HepG2 (cell line): ENCODE data around the gene IL1RAP. TPM values are rescaled to one million over a fixed set of nuclear protein-coding genes. Genes with fewer than 3 reads are reported as not detected.

Experiments
- ATAC-seq: fragments of 200-7000 bp; cut with Tn5 transposase; 3 replicates; pipeline ENCODE4 v1.9.1; 2020; ENCODE audit warnings: mild to moderate bottlenecking, moderate library complexity
- BruUV-seq: library from RNA; stranded (reverse); fragments of 400-500 nt; replicated peaks from 2 replicates; lab custom pipeline; 2021; lab: Mats Ljungman, UMichigan
- CTCF ChIA-PET: fragments of 300-600 bp; formaldehyde crosslinking; extraction: SDS; loops from one replicate; lab custom pipeline; 2021; ENCODE audit warnings: low total read pairs, inconsistent platforms, low intra/inter-chr PET ratio; lab: Yijun Ruan, JAX
- POLR2A ChIA-PET: fragments of 350-600 bp; sonication (Branson Sonifier 250); formaldehyde crosslinking; loops from one replicate; lab custom pipeline; 2020; ENCODE audit warnings: antibody characterized with exemption, inconsistent platforms; lab: Yijun Ruan, JAX
- DNase-seq: peaks from one replicate; pipeline ENCODE4 v3.0.0-alpha.2; 2015; ENCODE audit warnings: low spot score
- FAIRE-seq: peaks from 3 replicates; lab custom pipeline; 2011; peaks lifted over from hg19 to GRCh38; lab: Jason Lieb, UNC
- H2AFZ ChIP-seq: one replicate; pipeline ENCODE4 v1.6.1; 2011; ENCODE audit warnings: low read length, inconsistent platforms
- H3K27ac ChIP-seq: fragments of 300-600 bp; 3 replicates; pipeline ENCODE4 v1.8.0; 2011; ENCODE audit warnings: mixed run types, mild to moderate bottlenecking, mixed read lengths, low read length, inconsistent platforms; ENCODE audit not compliant: insufficient read depth; ENCODE audit errors: extremely low read length
- H3K27me3 ChIP-seq, 2 experiments: fragments of 200-600 bp in 1 of 2; 2 replicates in 1 of 2; 3 replicates in 1 of 2; pipeline versions ENCODE4 v1.6.0 to v1.8.0; 2011; ENCODE audit warnings: low read length in 2 of 2, mild to moderate bottlenecking in 2 of 2, moderate library complexity in 2 of 2, inconsistent platforms in 1 of 2; ENCODE audit not compliant: insufficient read depth in 2 of 2, control insufficient read depth in 1 of 2
- H3K36me3 ChIP-seq, 2 experiments: fragments of 200-600 bp in 1 of 2; replicated peaks in 1 of 2; 2 replicates in 1 of 2; 3 replicates in 1 of 2; pipeline versions ENCODE4 v1.5.1 to v1.8.0; 2011; ENCODE audit warnings: low read length in 2 of 2, inconsistent platforms in 1 of 2; ENCODE audit not compliant: insufficient read depth in 2 of 2, control insufficient read depth in 1 of 2
- H3K4me1 ChIP-seq: 2 replicates; pipeline ENCODE4 v1.5.1; 2012; ENCODE audit warnings: low read length, inconsistent platforms; ENCODE audit not compliant: insufficient read depth
- H3K4me2 ChIP-seq: 2 replicates; pipeline ENCODE4 v1.6.0; 2011; ENCODE audit warnings: low read depth, low read length, inconsistent platforms
- H3K4me3 ChIP-seq, 3 experiments: fragments of 200-600 bp in 1 of 3; sonication (generic), shearing (Covaris generic) in 1 of 3; replicated peaks in 1 of 3; 2 replicates each; pipeline ENCODE4 v1.5.1; 2011 to 2016; ENCODE audit warnings: low read length in 3 of 3, inconsistent platforms in 2 of 3, low read depth in 2 of 3, mild to moderate bottlenecking in 2 of 3, control low read depth in 1 of 3, mixed read lengths in 1 of 3; ENCODE audit not compliant: insufficient read depth in 1 of 3
- H3K79me2 ChIP-seq: one replicate; pipeline ENCODE4 v1.6.1; 2011; ENCODE audit warnings: low read length, inconsistent platforms; ENCODE audit not compliant: insufficient read depth
- H3K9ac ChIP-seq: 2 replicates; pipeline ENCODE4 v1.6.0; 2011; ENCODE audit warnings: mild to moderate bottlenecking, low read depth, low read length, inconsistent platforms; ENCODE audit not compliant: insufficient read depth
- H3K9me3 ChIP-seq: 2 replicates; pipeline ENCODE4 v1.5.1; 2012; ENCODE audit warnings: mild to moderate bottlenecking, low read length
- H4K20me1 ChIP-seq: 2 replicates; pipeline ENCODE4 v1.6.0; 2011; ENCODE audit warnings: inconsistent platforms, mild to moderate bottlenecking, low read length, moderate library complexity; ENCODE audit not compliant: insufficient read depth
- ATRX ChIP-seq: sonication (generic); formaldehyde crosslinking; IDR thresholded peaks from 2 replicates; pipeline ENCODE4 v1.4.0; 2020; ENCODE audit warnings: missing genetic modification reagents, borderline replicate concordance
- BRD4 ChIP-seq: sonication (generic); formaldehyde crosslinking; IDR thresholded peaks from 2 replicates; pipeline ENCODE4 v1.4.0; 2020; ENCODE audit warnings: missing genetic modification reagents
- CREB1 ChIP-seq, 2 experiments: fragments of 450-650 bp in 1 of 2; IDR thresholded peaks; 2 replicates each; pipeline ENCODE4 v1.6.1; 2016 to 2017; ENCODE audit warnings: control low read depth in 1 of 2, mild to moderate bottlenecking in 1 of 2, missing compliant biosample characterization in 1 of 2, missing genetic modification characterization in 1 of 2
- EZH2 ChIP-seq: conservative IDR thresholded peaks from 2 replicates; pipeline ENCODE4 v1.6.1; 2012; ENCODE audit warnings: mild to moderate bottlenecking, low read depth, low read length, moderate library complexity
- GZF1 ChIP-seq: sonication (generic); formaldehyde crosslinking; IDR thresholded peaks from 2 replicates; pipeline ENCODE4 v1.5.1; 2020; ENCODE audit warnings: mild to moderate bottlenecking, missing genetic modification reagents
- HDAC2 ChIP-seq: sonication (generic); formaldehyde crosslinking; IDR thresholded peaks from 2 replicates; pipeline ENCODE4 v1.4.0; 2020; ENCODE audit warnings: missing genetic modification reagents
- HHEX ChIP-seq: IDR thresholded peaks from 2 replicates; pipeline ENCODE4 v1.6.1; 2016; ENCODE audit warnings: control low read depth
- HMG20B ChIP-seq: conservative IDR thresholded peaks from 2 replicates; pipeline ENCODE4 v1.6.1; 2016; ENCODE audit warnings: missing genetic modification reagents, missing compliant biosample characterization
- MBNL3 ChIP-seq: fragments of 250-450 bp; sonication (Bioruptor Pico); conservative IDR thresholded peaks from 2 replicates; pipeline ENCODE4 v1.8.0; 2022; ENCODE audit warnings: mild to moderate bottlenecking, inconsistent platforms
- SMARCC2 ChIP-seq: fragments of 450-650 bp; IDR thresholded peaks from 2 replicates; pipeline ENCODE4 v1.6.1; 2017; ENCODE audit warnings: antibody characterized with exemption, mild to moderate bottlenecking
- SOX13 ChIP-seq, 3 experiments: fragments of 450-650 bp in 1 of 3; sonication (generic) in 1 of 3; formaldehyde crosslinking in 1 of 3; IDR thresholded peaks in 2 of 3; conservative IDR thresholded peaks in 1 of 3; 2 replicates each; pipeline versions ENCODE4 v1.5.0 to v1.6.1; 2016 to 2020; ENCODE audit warnings: antibody characterized with exemption in 1 of 3, mild to moderate bottlenecking in 1 of 3, missing compliant biosample characterization in 1 of 3, missing genetic modification reagents in 1 of 3, moderate library complexity in 1 of 3
- SP4 ChIP-seq: sonication (generic); formaldehyde crosslinking; IDR thresholded peaks from 2 replicates; pipeline ENCODE4 v1.8.1; 2023; ENCODE audit warnings: mild to moderate bottlenecking, missing genetic modification reagents
- ZC3H13 ChIP-seq: sonication (generic); formaldehyde crosslinking; IDR thresholded peaks from 2 replicates; pipeline ENCODE4 v1.8.1; 2023; ENCODE audit warnings: mild to moderate bottlenecking, missing genetic modification reagents, moderate library complexity
- ZFP82 ChIP-seq: sonication (generic); formaldehyde crosslinking; IDR thresholded peaks from 2 replicates; pipeline ENCODE4 v1.5.1; 2020; ENCODE audit warnings: mild to moderate bottlenecking, missing genetic modification reagents, borderline replicate concordance
- ZNF235 ChIP-seq: sonication (generic); formaldehyde crosslinking; IDR thresholded peaks from 2 replicates; pipeline ENCODE4 v1.8.1; 2023; ENCODE audit warnings: mild to moderate bottlenecking, missing genetic modification reagents, borderline replicate concordance
- ZNF274 ChIP-seq: sonication (generic); formaldehyde crosslinking; IDR thresholded peaks from 2 replicates; pipeline ENCODE4 v1.5.1; 2020; ENCODE audit warnings: mild to moderate bottlenecking, missing genetic modification reagents
- ZNF574 ChIP-seq: sonication (generic); formaldehyde crosslinking; IDR thresholded peaks from 2 replicates; pipeline ENCODE4 v1.4.0; 2020; ENCODE audit warnings: missing genetic modification reagents
- ZNF619 ChIP-seq: sonication (generic); formaldehyde crosslinking; IDR thresholded peaks from 2 replicates; pipeline ENCODE4 v1.4.0; 2020; ENCODE audit warnings: mild to moderate bottlenecking, missing genetic modification reagents
- WGBS: methylation state at CpG from one replicate; pipeline ENCODE4 v1.1.6; 2017; ENCODE audit warnings: low lambda C conversion rate; 5-methylcytosine and 5-hydroxymethylcytosine counted together
- in situ Hi-C: cut with HindIII; loops from 2 replicates; pipeline ENCODE4 v1.10.0; 2017; ENCODE audit warnings: low pct_unique_long_range_greater_than_20kb; ENCODE audit not compliant: extremely low pct_ligation_motif_present
- intact Hi-C: fragments of 100-400 bp; cut with micrococcal nuclease; formaldehyde crosslinking; loops from one replicate; pipeline ENCODE4 v1.10.0; 2022; ENCODE audit not compliant: unreplicated experiment
- polyA plus RNA-seq, 8 experiments: library from polyadenylated mRNA; depleted of rRNA in 3 of 8; stranded (reverse) in 7 of 8; unstranded in 1 of 8; fragments of >200 nt; fragmentation: Illumina TruSeq in 4 of 8; extraction: Trizol in 4 of 8; gene quantifications; 2 replicates each; pipeline versions ENCODE4 v1.2.1 to v1.2.3, GENCODE V29; 2011 to 2016; ENCODE audit warnings: low read depth in 4 of 8, missing spikeins in 1 of 8, mixed read lengths in 1 of 8; ENCODE audit not compliant: insufficient read depth in 1 of 8
- total RNA-seq, 5 experiments: library from RNA; depleted of rRNA; stranded (reverse); fragments of >200 nt; fragmentation: Illumina TruSeq; extraction: Trizol; gene quantifications; 2 replicates each; pipeline ENCODE4 v1.2.3, GENCODE V29; 2016; ENCODE audit warnings: low read depth in 1 of 5
- TF ChIP-seq, protein P1 (sequence below): sonication (generic); formaldehyde crosslinking; IDR thresholded peaks from 2 replicates; pipeline ENCODE4 v1.5.1; 2020; ENCODE audit warnings: missing genetic modification reagents, mild to moderate bottlenecking, borderline replicate concordance
- TF ChIP-seq, protein P2 (sequence below): sonication (generic); formaldehyde crosslinking; IDR thresholded peaks from 2 replicates; pipeline ENCODE4 v1.5.0; 2020; ENCODE audit warnings: mild to moderate bottlenecking, missing genetic modification reagents

Gene IL1RAP
- total and polyA plus RNA-seq, 2 of the 13 experiments (the other 11 are each of a cell fraction or from before 2014, with no cell fraction given) = 18.3 to 54.9 TPM

GRCh38 chr3:190706582-190706981, 192.7 kb downstream of the IL1RAP start:
- Histone ChIP-seq H4K20me1 (no peaks in the 10 kb centered on the region), H3K27me3 (no peaks in the 10 kb centered on the region), H3K27ac (no peak overlapping the region), H3K36me3 (no peaks in the 10 kb centered on the region), H3K79me2 (no peaks in the 10 kb centered on the region), H3K9ac (no peak overlapping the region), H3K4me3 (no peak overlapping the region), H3K9me3 (no peaks in the 10 kb centered on the region), H3K4me1 (peaks cover 3% of the 10 kb centered on the region)
- intact Hi-C loops = loop anchor here (10.0 kb wide), 1 partner anchor 158 kb away; the partner anchor contains the start of gene GMNC
- DNase-seq (no peak), ATAC-seq (no peak)
- BruUV-seq = no TSS peak
- TF ChIP-seq EZH2 (no peak), ZFP82 (CRISPR knock-in tag) (no peak), SMARCC2 (no peak), HDAC2 (CRISPR knock-in tag) (no peak), ATRX (no peak), ZC3H13 (no peak), BRD4 (no peak), SP4 (CRISPR knock-in tag) (no peak), MBNL3 (no peak), ZNF619 (CRISPR knock-in tag) (no peak), ZNF274 (CRISPR knock-in tag) (no peak), ZNF235 (no peak), HMG20B (CRISPR knock-in tag) (no peak), ZNF574 (CRISPR knock-in tag) (no peak), HHEX (CRISPR knock-in tag) (no peak), CREB1 (IDR thresholded peaks at IDR 0.05) (no peak), CREB1 (CRISPR knock-in tag; IDR thresholded peaks at IDR 0.05) (no peak), SOX13 (IDR thresholded peaks at IDR 0.05) (no peak), SOX13 (CRISPR knock-in tag; conservative IDR thresholded peaks at IDR 0.05 in 1 of 2, IDR thresholded peaks at IDR 0.05 in 1 of 2) (no peak), GZF1 (CRISPR knock-in tag) (no peak)
- TF ChIP-seq, protein P1, sequence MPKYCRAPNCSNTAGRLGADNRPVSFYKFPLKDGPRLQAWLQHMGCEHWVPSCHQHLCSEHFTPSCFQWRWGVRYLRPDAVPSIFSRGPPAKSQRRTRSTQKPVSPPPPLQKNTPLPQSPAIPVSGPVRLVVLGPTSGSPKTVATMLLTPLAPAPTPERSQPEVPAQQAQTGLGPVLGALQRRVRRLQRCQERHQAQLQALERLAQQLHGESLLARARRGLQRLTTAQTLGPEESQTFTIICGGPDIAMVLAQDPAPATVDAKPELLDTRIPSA (CRISPR knock-in tag) = no peak
- TF ChIP-seq, protein P2, sequence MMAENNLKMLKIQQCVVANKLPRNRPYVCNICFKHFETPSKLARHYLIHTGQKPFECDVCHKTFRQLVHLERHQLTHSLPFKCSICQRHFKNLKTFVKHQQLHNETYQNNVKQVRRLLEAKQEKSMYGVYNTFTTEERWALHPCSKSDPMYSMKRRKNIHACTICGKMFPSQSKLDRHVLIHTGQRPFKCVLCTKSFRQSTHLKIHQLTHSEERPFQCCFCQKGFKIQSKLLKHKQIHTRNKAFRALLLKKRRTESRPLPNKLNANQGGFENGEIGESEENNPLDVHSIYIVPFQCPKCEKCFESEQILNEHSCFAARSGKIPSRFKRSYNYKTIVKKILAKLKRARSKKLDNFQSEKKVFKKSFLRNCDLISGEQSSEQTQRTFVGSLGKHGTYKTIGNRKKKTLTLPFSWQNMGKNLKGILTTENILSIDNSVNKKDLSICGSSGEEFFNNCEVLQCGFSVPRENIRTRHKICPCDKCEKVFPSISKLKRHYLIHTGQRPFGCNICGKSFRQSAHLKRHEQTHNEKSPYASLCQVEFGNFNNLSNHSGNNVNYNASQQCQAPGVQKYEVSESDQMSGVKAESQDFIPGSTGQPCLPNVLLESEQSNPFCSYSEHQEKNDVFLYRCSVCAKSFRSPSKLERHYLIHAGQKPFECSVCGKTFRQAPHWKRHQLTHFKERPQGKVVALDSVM = no peak
- TF ChIP-seq, all 625 proteins: peak for 0
- Histone ChIP-seq H3K4me2 (no peak overlapping the region), H2AFZ (no peak overlapping the region)
- POLR2A ChIA-PET = no interaction called here
- FAIRE-seq = no peak
- in situ Hi-C loops = no loop called here
- WGBS = 1% methylated on average over 3 of the region's 3 CpGs
- CTCF ChIA-PET = no interaction called here
